Measurements from ENCODE around the gene DYNLT1.
"Not testable (repeated sequence)": the region's sequence is repeated elsewhere in the genome, so short reads cannot be mapped to it uniquely, and the experiment has no call there.

DYNLT1 gene

DNA sequence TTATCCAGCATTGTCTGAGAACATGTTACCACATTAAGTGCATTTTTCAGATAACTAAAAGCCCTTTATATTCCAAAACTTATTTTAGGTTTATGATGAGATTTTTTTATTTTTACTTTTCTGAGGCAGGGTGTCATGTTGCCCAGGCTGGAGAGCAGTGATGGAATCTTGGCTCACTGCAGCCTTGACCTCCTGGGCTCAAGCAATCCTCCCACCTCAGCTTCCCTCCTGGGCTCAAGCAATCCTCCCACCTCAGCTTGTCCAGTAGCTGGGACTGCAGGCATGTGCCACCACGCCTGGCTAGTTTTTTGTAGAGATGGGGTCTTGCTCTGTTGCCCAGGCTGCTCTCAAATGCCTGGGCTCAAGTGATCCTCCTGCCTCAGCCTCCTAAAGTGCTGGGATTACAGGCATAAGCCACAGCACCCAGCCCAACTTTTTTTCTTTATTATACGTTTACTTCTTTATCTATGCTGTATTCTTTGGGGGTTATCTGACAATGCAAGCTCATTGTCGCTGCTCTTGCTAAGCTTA, 6.2 kb downstream of the DYNLT1 start:
- H3K4me1 Mint-ChIP-seq (ENCODE audit: low read depth): peaks cover 64% of the 10 kb centered on the region
- no peak overlapping the region for H3K4me3 Mint-ChIP-seq
- peaks cover 63% of the 10 kb centered on the region for H3K36me3 Mint-ChIP-seq (ENCODE audit: low read depth)
- no peaks in the 10 kb centered on the region for H3K27me3 Mint-ChIP-seq (ENCODE audit: low read depth)
- H3K9me3 Mint-ChIP-seq: no peaks in the 10 kb centered on the region
- H3K27ac Mint-ChIP-seq: peak overlapping the region; percentile 7

- Mint-ChIP-seq H3K36me3 (ENCODE audit: low read depth) (peaks cover 60% of the 10 kb centered on the region), H3K4me3 (no peak overlapping the region), H3K27ac (no peak overlapping the region), H3K9me3 (no peaks in the 10 kb centered on the region), H3K27me3 (ENCODE audit: low read depth) (no peaks in the 10 kb centered on the region), H3K4me1 (ENCODE audit: low read depth) (peaks cover 56% of the 10 kb centered on the region)
These were observed 7.8 kb downstream of the DYNLT1 start for GRCh38 chr6:158636778-158637177.

DNA sequence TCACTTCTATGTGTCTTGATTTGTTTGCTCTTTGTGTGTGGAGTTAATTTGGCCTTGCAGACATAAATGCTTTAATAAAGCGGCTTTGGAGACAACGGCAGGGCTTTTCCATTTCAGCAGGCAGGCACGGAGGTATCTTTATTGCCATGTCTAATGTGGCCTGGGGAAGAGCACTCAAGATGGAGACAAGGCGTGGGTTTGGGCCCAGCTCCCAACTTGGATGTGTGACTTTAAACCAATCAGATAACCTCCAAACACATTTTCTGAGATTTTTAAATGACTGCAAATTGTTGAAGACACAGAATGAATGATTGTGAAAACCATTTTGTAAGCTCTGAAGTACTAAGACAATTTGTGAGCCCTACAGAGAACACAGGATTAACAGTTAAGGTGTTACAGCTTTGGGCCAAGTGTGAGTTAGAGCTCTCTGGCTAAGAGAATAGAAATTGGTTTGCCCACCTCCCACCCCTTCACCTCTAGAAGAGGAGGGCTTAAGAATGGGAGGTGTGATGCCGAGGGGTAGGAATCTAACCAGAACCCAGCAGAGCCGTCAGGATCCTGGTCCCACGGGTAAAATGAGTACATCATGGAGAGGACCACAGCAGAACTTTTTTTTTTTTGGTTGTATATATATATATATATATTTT, 9.0 kb downstream of the DYNLT1 start:
- Mint-ChIP-seq H3K4me3 (no peak overlapping the region), H3K9me3 (no peaks in the 10 kb centered on the region), H3K27me3 (ENCODE audit: low read depth) (no peaks in the 10 kb centered on the region), H3K4me1 (ENCODE audit: low read depth) (peaks cover 57% of the 10 kb centered on the region), H3K27ac (no peak overlapping the region), H3K36me3 (ENCODE audit: low read depth) (peaks cover 59% of the 10 kb centered on the region)

DNA sequence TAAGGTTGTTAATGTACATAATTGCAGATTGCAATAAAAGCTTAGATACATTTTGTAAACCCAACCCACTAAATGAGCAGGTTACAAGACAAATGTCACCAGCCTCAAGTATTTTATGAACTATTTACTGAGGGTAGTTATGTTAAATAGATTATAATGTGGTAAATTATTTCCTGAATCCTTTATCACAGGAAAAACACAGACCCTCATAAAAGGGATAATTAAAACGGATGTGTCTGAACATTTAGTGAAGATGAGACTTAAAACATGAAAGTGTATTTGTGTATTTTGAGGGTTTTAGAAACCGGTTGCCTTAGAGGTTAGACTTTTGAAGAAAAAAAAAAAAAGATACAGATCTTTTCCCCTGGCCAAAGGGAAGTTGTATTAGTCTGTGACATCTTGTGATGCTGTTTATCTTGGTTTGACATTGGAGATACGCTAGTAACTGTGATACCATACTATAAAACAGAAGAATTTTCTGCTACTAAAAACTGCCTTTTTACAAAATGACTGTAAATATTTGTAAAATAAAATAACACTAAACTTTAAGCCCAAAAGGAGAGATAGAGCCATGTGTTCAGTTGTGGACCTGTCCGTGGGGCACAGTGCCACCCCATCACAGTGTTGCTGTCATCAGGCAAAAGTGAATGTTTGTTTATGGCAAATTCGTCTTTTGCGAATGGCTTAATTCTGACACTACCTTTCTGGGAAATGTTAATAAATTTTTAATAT, 9.7 kb downstream of the DYNLT1 start:
- Mint-ChIP-seq H3K4me1 (ENCODE audit: low read depth) (peaks cover 53% of the 10 kb centered on the region), H3K27ac (no peak overlapping the region), H3K27me3 (ENCODE audit: low read depth) (no peaks in the 10 kb centered on the region), H3K36me3 (ENCODE audit: low read depth) (peaks cover 57% of the 10 kb centered on the region), H3K9me3 (no peaks in the 10 kb centered on the region), H3K4me3 (no peak overlapping the region)

DNA sequence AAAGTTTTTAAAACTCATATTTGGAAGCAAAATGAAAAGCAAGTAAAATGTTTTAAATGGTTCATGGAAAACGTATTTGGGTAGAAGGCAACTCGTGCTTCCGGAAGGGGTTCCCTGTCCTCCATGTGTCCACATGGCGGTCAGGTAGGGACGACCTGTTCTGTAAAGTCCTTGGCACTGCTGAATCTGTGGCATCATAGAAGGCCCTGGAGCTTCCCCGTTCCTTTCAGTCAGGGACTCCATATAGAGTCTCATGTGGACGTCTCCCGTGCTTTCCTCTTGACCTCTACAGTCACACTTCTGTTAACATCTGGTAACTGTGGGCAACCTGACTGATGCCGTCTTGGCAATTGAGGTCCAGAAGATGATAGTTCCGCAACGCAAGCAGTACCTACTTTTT, 11.4 kb downstream of the DYNLT1 start:
- Mint-ChIP-seq H3K27me3 (ENCODE audit: low read depth) (no peaks in the 10 kb centered on the region), H3K27ac (no peak overlapping the region), H3K4me3 (no peak overlapping the region), H3K36me3 (ENCODE audit: low read depth) (peaks cover 54% of the 10 kb centered on the region), H3K4me1 (ENCODE audit: low read depth) (peaks cover 45% of the 10 kb centered on the region), H3K9me3 (no peaks in the 10 kb centered on the region)

DNA sequence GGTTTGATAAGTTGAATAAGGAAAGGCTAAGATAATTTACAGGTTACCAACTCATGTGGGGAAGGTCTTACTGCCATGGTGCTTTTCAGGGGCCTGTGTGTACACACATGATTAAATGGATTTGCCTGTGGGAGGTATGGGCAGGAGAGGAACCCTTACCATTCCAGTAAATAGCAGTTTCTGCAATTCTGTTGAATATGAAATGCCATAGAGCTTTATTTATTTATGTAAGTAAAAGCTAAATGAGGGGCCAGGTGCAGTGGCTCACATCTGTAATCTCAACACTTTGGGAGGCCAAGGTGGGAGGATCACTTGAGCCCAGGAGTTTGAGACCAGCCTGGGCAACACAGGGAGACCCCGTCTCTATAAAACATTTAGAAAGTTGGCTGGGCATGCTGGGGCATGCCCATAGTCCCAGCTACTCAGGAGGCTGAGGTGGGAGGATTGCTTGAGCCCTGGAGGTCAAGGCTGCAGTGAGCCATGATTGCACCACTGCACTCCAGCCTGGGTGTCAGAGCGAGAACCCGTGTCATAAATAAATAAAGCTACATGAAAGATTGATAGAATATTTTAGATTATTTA, 11.9 kb downstream of the DYNLT1 start:
- H3K9me3 Mint-ChIP-seq; H3K27me3 Mint-ChIP-seq (ENCODE audit: low read depth); H3K4me3 Mint-ChIP-seq: not testable (repeated sequence)
- Mint-ChIP-seq H3K4me1 (ENCODE audit: low read depth) (peaks cover 45% of the 10 kb centered on the region), H3K36me3 (ENCODE audit: low read depth) (peaks cover 56% of the 10 kb centered on the region), H3K27ac (peak overlapping the region; percentile 9)

DNA sequence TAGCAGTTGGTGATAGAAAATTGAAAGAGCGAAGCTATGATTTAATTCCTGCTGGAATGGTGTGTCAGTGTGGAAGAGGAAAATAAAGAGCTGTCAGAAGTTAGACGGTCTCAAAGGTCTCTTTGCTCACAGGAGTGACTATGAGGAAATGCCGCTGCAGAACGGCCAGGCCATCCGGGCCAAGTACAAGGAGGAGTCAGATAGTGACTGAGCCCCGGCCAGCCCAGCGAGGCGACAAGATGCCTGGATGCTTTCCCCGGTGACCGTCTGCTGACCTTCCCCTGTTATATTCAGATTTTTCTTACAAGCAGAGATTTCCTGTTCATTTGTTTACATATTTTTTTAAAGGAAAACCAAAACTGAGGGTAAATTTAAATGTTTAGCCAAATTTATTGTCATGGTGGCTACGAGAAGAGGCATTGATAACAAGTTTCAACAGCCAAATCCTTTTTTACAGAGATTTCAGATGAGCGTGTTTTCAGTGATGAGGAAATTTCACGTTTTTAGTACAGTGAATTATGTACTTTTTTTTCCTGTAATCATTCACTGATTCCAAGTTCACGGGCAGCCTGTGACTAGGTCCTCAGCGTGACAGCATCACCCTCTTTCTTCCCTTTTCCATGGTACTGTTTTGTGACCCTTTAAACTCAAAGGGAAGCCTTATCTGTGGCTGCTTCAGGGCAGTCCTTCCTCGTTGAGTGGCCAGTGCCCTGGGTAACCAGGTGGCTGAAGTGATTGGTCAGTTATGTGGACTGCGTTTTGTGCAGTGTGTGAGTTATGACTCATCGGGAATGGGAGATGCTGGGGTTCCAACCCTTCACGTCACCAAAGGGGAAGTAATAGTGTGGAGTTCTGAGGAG, 12.6 kb downstream of the DYNLT1 start:
- H3K36me3 Mint-ChIP-seq (ENCODE audit: low read depth): peaks cover 53% of the 10 kb centered on the region

DNA sequence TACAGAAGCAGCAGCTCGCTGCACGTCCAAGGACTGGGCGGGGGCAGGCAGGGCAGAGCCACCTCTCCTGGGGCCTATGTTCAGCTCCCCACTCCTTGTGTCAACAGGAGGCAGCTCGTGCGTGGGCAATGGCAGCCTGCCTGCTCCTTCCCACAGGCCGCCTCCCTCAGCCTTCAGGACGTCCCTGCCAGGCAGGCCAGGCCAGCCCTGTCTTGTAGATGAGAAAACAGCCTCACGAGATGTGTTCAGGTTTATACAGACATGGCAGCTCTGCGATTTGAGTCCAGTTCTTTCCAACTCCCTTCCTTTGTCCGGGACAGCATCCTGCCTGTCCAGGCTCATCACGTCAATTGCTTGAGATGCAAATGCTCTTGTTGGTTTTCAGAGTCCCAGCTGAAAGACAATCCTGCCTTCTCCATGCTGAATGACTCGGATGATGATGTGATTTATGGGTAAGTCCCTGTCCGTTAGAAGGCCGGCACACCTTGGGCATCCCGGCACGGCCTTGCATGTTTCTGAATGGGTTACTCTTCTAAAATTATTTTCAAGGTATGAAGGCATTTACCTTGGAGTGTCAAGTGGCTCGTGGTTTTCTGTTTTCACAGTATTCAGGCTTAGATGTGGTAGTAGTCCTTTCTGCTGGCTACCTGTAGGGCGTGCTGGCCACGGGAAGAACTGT, 13.5 kb downstream of the DYNLT1 start:
- H3K9me3 Mint-ChIP-seq: no peaks in the 10 kb centered on the region
- H3K4me3 Mint-ChIP-seq: no peak overlapping the region
- H3K27me3 Mint-ChIP-seq (ENCODE audit: low read depth): no peaks in the 10 kb centered on the region

More for the DNA sequence above, 12.6 kb downstream of the DYNLT1 start:
- H3K4me3 Mint-ChIP-seq: no peak overlapping the region
- H3K9me3 Mint-ChIP-seq: no peaks in the 10 kb centered on the region
- H3K27ac Mint-ChIP-seq: peak overlapping the region; percentile 60
- peaks cover 43% of the 10 kb centered on the region for H3K4me1 Mint-ChIP-seq (ENCODE audit: low read depth)
- no peaks in the 10 kb centered on the region for H3K27me3 Mint-ChIP-seq (ENCODE audit: low read depth)

DNA sequence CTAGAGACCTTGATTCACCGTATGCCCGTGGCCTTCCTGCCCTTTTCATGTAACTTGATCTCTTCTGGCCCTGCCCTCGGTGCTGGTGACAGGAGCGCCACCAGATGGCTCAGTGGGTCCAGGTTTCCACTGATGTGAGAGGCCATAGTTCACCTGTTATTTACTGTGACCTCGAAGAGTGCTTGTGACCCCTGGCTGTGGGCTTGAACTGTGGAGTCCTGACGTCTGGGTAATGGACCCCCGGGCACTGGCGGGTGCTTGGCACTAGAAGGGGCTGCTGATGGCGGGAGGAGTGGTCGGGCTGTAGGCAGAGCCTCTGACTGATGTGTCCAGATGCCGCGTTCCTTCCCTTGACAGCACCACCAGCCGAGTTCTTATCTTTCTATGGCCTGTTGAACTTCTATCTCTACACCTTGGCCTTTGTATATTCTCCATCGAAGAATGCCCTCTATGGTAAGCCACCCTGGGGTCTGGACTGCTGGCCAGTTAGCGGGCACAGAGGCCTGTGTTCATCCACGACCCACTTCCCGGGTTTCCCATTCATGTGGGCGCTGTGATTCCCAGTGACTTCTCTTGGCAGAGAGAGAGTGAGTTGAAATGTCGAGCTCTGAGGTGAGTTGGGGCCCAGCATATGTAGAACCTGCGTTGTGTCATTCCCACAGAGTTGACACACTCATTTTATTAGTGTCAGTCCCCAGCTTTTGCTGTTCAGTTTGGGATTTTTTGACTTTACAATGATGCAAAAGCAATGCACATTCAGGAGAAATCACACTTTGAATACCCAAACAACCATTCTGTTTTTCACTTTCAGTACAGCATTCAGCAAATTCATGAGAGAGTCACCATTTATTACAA, 14.9 kb downstream of the DYNLT1 start:
- no peak overlapping the region for H3K4me3 Mint-ChIP-seq
- H3K27ac Mint-ChIP-seq: peak overlapping the region; percentile 31
- peaks cover 34% of the 10 kb centered on the region for H3K4me1 Mint-ChIP-seq (ENCODE audit: low read depth)
- H3K9me3 Mint-ChIP-seq: no peaks in the 10 kb centered on the region
- no peaks in the 10 kb centered on the region for H3K27me3 Mint-ChIP-seq (ENCODE audit: low read depth)
- H3K36me3 Mint-ChIP-seq (ENCODE audit: low read depth): peaks cover 46% of the 10 kb centered on the region

More for the DNA sequence above, 13.5 kb downstream of the DYNLT1 start:
- Mint-ChIP-seq H3K27ac (peak overlapping the region; percentile 60), H3K4me1 (ENCODE audit: low read depth) (peaks cover 40% of the 10 kb centered on the region), H3K36me3 (ENCODE audit: low read depth) (peaks cover 50% of the 10 kb centered on the region)

GRCh38 chr6:158628542-158628941, 16.0 kb downstream of the DYNLT1 start:
- Mint-ChIP-seq H3K4me1 (ENCODE audit: low read depth) (peaks cover 28% of the 10 kb centered on the region), H3K36me3 (ENCODE audit: low read depth) (peaks cover 43% of the 10 kb centered on the region), H3K4me3 (no peak overlapping the region), H3K27ac (no peak overlapping the region), H3K9me3 (no peaks in the 10 kb centered on the region), H3K27me3 (ENCODE audit: low read depth) (no peaks in the 10 kb centered on the region)

GRCh38 chr6:158627940-158628211, 16.7 kb downstream of the DYNLT1 start:
- Mint-ChIP-seq H3K27me3 (ENCODE audit: low read depth) (no peaks in the 10 kb centered on the region), H3K4me3 (no peak overlapping the region), H3K9me3 (no peaks in the 10 kb centered on the region), H3K4me1 (ENCODE audit: low read depth) (peaks cover 25% of the 10 kb centered on the region), H3K36me3 (ENCODE audit: low read depth) (peaks cover 39% of the 10 kb centered on the region), H3K27ac (no peak overlapping the region)

- Mint-ChIP-seq H3K4me1 (ENCODE audit: low read depth) (peaks cover 28% of the 10 kb centered on the region), H3K4me3 (no peak overlapping the region), H3K9me3 (no peaks in the 10 kb centered on the region), H3K27me3 (ENCODE audit: low read depth) (no peaks in the 10 kb centered on the region), H3K27ac (peak overlapping the region; percentile 58), H3K36me3 (ENCODE audit: low read depth) (peaks cover 39% of the 10 kb centered on the region)
These were observed 17.2 kb downstream of the DYNLT1 start for GRCh38 chr6:158627168-158627939.
